ENCODE measurements around the gene CCDC185.

- no peak for TF ChIP-seq CTCF (IDR thresholded peaks at IDR 0.05 in 8 of 11, conservative IDR thresholded peaks at IDR 0.05 in 3 of 11)
- no peak for TF ChIP-seq POLR2A (IDR thresholded peaks at IDR 0.05)
- TF ChIP-seq POLR2AphosphoS5 (IDR thresholded peaks at IDR 0.05): no peak
These were observed 45.6 kb upstream of the CCDC185 start for GRCh38 chr1:223347583-223347982.
